Astrocyte of the spinal cord (primary cell): ENCODE measurements around the gene E2F1.

Source experiments
- DNase-seq: peaks from one replicate; pipeline ENCODE4 v3.0.0; 2011; ENCODE audit warnings: low read depth, low spot score
- H3K4me3 ChIP-seq: 2 replicates; pipeline ENCODE4 v1.5.1; 2011; ENCODE audit warnings: low read depth, mild to moderate bottlenecking, low read length, moderate library complexity
- in situ Hi-C: cut with HindIII; loops from 2 replicates; pipeline ENCODE4 v1.10.0; 2017; ENCODE audit warnings: low sequenced_read_pairs
- TF ChIP-seq, protein P1 (sequence below): IDR thresholded peaks from 2 replicates; pipeline ENCODE4 v1.5.1; 2012; ENCODE audit warnings: low read depth, mild to moderate bottlenecking, low read length, inconsistent platforms

E2F1 gene

DNA sequence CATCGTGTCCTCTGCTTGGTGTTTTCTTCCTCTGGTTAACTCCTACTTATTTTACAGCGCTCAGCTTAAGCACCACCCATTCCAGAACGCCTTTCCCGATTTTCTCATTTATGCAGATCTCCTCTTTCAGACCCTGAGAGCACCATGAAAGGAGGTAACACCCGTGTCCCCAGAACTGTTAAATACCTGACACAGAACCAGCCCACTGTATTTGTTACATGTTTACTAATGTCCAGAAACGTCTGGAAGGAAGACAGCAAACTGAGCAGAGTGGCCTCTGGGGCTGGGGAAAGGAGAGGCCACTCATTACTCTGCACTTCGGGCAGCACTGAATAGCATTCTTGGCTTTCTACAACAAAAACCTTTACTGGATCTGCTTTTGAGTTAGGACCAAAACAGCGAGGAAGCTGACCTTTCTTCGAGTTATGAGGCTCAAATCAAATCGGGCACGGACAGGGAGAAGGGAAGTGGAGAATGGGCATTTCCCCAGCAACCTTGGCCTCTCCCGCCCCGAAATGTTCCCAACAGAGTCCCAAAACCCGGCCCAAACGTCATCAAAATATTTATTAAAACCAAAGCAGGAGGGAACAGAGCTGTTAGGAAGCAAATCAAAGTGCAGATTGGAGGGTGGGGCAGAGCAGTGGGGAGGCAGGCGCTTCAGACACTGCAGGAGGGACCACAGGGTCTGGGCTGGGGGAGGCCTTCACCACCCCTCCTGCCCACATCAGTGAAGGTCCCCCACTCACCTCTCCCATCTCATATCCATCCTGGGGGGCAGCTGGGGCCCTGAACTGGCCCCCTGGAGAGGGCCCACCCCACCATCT lies 10.8 kb downstream of the E2F1 start:
- TF ChIP-seq, protein P1, sequence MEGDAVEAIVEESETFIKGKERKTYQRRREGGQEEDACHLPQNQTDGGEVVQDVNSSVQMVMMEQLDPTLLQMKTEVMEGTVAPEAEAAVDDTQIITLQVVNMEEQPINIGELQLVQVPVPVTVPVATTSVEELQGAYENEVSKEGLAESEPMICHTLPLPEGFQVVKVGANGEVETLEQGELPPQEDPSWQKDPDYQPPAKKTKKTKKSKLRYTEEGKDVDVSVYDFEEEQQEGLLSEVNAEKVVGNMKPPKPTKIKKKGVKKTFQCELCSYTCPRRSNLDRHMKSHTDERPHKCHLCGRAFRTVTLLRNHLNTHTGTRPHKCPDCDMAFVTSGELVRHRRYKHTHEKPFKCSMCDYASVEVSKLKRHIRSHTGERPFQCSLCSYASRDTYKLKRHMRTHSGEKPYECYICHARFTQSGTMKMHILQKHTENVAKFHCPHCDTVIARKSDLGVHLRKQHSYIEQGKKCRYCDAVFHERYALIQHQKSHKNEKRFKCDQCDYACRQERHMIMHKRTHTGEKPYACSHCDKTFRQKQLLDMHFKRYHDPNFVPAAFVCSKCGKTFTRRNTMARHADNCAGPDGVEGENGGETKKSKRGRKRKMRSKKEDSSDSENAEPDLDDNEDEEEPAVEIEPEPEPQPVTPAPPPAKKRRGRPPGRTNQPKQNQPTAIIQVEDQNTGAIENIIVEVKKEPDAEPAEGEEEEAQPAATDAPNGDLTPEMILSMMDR, result no peak
- in situ Hi-C loops, result no loop called here
- DNase-seq, result no peak
- no peak overlapping the region for H3K4me3 ChIP-seq

DNA sequence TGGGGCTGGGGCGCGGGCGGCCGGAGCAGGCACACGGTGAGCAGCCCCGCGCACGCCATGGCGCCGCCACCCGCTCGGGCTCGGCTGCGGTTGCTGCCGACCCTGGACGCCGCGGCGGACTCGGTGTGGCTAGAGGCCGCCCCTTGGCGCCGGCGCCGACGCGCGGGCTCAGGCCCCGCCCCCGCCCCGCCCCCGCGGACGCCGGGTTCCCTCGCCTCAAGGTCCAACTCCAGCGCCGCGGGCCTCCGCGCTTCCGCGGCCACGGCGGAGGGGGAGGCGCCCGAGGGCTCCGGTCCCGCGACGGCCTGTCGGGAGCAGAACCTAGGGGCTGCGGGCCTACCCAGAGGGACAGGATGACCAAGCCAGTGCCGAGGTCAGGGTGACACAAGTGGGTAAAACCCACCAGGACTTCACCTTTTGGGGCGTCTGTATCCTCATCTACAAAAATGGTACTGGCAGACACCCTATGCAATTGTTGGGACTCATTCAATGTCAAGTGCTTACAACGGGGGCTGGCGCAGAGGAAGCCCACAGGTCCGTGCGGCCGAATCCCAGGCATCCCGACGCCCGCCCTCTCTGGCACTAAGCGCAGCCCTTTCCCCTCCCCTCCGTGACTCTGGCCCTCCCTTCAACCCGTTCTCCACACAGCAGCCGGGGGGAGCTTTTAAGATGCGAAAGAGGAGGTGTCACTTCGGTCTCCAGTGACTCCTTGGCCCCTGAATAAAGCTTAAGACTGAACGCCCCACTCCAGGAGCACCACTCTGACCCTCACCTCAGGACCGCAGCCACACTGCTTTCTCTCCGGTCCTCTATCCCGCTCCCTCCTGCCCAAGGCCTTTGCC lies 11.7 kb downstream of the E2F1 start, which contains the start of gene NECAB3:
Gene NECAB3, minus strand, starts transcription at position 135 of the 842 bp plus-strand sequence. Its CDS starts 76 bp downstream, at position 59.
- H3K4me3 ChIP-seq, result peak within 1 kb of the TSS; percentile 71
- in situ Hi-C loops, result no loop called here
- peak; percentile 54 for DNase-seq
- TF ChIP-seq, protein P1, result no peak

DNA sequence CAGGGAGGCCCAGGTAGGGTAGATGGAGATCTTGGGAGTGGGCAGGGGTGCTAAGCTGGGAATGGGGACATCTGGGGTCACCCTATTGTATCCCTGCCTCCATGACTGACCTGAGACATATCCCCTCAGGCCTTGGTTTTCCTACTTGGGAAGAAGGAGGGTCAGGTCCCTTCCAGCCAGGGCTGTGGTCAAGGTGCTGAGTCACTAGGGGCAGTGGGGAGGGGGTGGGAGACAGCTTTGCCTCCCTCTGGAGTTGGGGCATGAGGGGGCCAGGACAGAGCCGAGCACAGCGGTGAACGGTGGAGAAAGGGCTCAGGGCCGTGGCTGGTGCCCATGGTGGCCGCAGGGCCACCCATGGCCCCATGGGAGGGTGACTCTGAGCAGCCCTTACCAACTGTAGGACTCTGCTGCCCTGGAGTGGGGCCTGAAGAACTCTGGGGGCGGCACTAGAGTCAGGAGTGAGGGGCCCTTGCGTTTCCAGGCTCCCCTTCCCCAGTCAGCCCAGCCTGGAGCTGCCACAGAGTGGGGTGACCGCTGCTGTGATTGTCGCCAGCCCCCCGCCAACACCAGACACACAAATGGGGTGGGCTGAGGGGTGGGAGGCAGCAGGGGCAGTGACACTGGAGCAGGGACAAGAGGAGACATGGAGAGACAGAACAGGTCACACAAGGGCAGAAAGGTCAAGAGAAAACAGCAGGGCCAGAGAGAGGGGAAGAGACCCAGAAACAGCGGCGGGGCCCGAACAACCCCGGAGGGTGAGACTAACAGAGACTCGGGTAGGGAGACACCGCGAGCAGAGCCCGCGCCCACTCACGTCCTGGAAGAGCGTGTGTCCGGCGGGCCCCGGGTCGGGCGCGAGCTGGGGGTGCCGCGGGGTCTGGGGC lies 12.5 kb downstream of the E2F1 start:
- peak overlapping the region; percentile 71 for H3K4me3 ChIP-seq
- in situ Hi-C loops, result no loop called here
- DNase-seq, result no peak
- TF ChIP-seq, protein P1, result no peak

DNA sequence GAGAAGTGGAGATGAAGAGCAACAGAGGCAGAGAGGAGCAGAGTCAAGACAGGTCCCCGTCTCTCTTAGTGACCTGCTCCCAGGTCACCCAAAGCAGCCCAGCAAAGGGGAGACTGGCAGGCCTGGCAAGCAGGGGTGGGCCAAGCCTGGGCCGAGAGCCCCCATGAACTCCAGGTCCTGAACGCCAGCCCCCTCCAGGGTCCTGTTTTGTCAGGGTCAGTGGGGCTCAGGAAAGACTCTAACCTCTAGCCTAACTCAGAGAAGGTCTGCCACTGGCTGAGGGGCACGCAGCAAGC lies 13.1 kb downstream of the E2F1 start:
- TF ChIP-seq, protein P1, result no peak
- in situ Hi-C loops, result no loop called here
- DNase-seq, result no peak
- peak overlapping the region; percentile 71 for H3K4me3 ChIP-seq

DNA sequence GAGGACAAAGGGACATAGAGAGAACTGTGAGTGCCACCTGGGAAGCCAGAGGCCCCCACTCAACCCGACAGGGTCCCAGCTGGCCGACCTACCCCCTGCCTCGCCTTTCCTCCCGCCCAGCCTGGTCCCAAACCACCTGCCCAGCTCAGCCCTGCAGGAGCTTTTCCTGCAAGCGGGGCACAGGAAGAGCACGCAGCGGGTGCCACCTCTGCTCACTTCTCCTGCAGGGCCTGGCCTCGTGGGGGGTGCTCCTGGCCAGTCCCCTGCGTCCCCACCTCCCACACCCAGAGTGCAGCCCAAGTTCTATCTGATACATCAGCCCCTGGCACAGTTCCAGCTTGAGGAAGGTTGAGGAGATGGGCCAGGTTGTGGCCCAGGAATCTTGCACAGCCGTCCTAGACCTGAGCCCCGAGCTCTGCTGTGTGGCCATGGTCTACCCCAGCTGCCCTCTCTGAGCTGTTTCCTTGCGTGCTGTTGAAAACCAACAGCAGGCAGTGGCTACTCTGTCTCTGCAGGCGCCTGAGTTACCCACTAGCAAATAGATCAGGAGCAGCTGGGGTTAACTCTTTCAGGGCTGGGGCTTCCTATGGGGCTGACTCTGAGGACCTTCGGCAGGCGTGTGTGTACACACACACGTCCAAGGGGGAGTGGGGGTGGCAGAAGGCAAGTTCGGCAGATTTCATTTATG lies 13.6 kb downstream of the E2F1 start:
- TF ChIP-seq, protein P1, result no peak
- H3K4me3 ChIP-seq, result peak overlapping the region; percentile 71
- in situ Hi-C loops, result no loop called here
- DNase-seq, result no peak
